ENCODE results near the gene OSBPL3.
A peak's percentile ranks its signal among the peaks of the same experiment; 100 is the strongest.

Gene OSBPL3

DNA sequence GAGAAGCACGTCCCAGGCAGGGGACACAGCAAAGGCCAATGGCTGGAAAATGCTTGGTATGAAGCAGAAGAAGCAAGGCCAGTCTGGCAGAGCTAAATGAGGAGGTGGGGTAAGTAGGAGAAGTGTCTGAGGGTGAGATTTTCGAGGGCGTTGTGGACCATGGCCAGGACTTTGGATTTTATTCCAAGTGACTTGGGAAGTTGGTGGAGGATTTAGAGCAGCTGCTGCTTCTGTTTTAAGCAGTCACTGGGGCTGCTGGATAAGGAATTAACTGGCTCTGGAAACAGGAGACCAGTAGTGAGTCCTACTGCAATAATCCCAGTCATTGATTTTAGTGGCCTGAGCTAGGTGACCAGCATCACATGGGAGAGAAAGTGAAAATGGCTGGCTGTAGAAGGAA lies 155.1 kb downstream of the OSBPL3 start:
- Histone ChIP-seq H3K9me3 (ENCODE audit: insufficient read depth, low read length) (no peaks in the 10 kb centered on the region), H2AFZ (ENCODE audit: low read depth, low read length, severe bottlenecking) (no peak overlapping the region), H3K4me2 (ENCODE audit: low read depth, low read length, poor library complexity, severe bottlenecking) (no peak overlapping the region), H3F3A (ENCODE audit: insufficient read depth) (peaks cover 56% of the 10 kb centered on the region), H3K9ac (ENCODE audit: low read length) (no peak overlapping the region), H3K9me2 (replicated peaks; ENCODE audit: insufficient read depth, low read length) (no peaks in the 10 kb centered on the region), H3K79me2 (ENCODE audit: insufficient read depth, low read length) (peaks cover 2% of the 10 kb centered on the region; the same call in 1 of the 2 replicates), H3K27ac (ENCODE audit: low read depth, low read length) (peak overlapping the region; percentile 97; the same call in 1 of the 2 replicates), H3K4me3 (ENCODE audit: insufficient read depth, low read length, poor library complexity, severe bottlenecking) (no peak overlapping the region), H3K36me3 (ENCODE audit: low read length) (peaks cover 4% of the 10 kb centered on the region; the same call in 1 of the 2 replicates), H3K27me3 (ENCODE audit: low read length) (no peaks in the 10 kb centered on the region), H4K20me1 (ENCODE audit: low read depth, low read length) (no peaks in the 10 kb centered on the region)
- TF ChIP-seq CTCF (IDR thresholded peaks at IDR 0.05; ENCODE audit: insufficient read depth, low read length, poor library complexity, severe bottlenecking) = no peak
- TF ChIP-seq EZH2phosphoT487 (conservative IDR thresholded peaks at IDR 0.05; ENCODE audit: low read length) = no peak

GRCh38 chr7:24824400-24824799 lies 155.6 kb downstream of the OSBPL3 start:
- Histone ChIP-seq H2AFZ (ENCODE audit: low read depth, low read length, severe bottlenecking) (no peak overlapping the region), H3K36me3 (ENCODE audit: low read length) (peaks cover 9% of the 10 kb centered on the region; the same call in 1 of the 2 replicates), H3K27me3 (ENCODE audit: low read length) (no peaks in the 10 kb centered on the region), H3F3A (ENCODE audit: insufficient read depth) (peaks cover 56% of the 10 kb centered on the region), H3K4me3 (ENCODE audit: insufficient read depth, low read length, poor library complexity, severe bottlenecking) (no peak overlapping the region), H3K9ac (ENCODE audit: low read length) (no peak overlapping the region), H3K79me2 (ENCODE audit: insufficient read depth, low read length) (peaks cover 7% of the 10 kb centered on the region; the same call in 1 of the 2 replicates), H3K27ac (ENCODE audit: low read depth, low read length) (peak overlapping the region; percentile 97), H3K9me3 (ENCODE audit: insufficient read depth, low read length) (no peaks in the 10 kb centered on the region), H3K9me2 (replicated peaks; ENCODE audit: insufficient read depth, low read length) (no peaks in the 10 kb centered on the region), H4K20me1 (ENCODE audit: low read depth, low read length) (no peaks in the 10 kb centered on the region), H3K4me2 (ENCODE audit: low read depth, low read length, poor library complexity, severe bottlenecking) (no peak overlapping the region)
- TF ChIP-seq CTCF (IDR thresholded peaks at IDR 0.05; ENCODE audit: insufficient read depth, low read length, poor library complexity, severe bottlenecking) (no peak), EZH2phosphoT487 (conservative IDR thresholded peaks at IDR 0.05; ENCODE audit: low read length) (no peak)

GRCh38 chr7:24821754-24822054 lies 158.3 kb downstream of the OSBPL3 start:
- no peak overlapping the region for H2AFZ ChIP-seq (ENCODE audit: low read depth, low read length, severe bottlenecking)
- H3K27me3 ChIP-seq (ENCODE audit: low read length) = no peaks in the 10 kb centered on the region
- no peaks in the 10 kb centered on the region for H3K9me3 ChIP-seq (ENCODE audit: insufficient read depth, low read length)
- no peaks in the 10 kb centered on the region for H3K9me2 ChIP-seq (replicated peaks; ENCODE audit: insufficient read depth, low read length)
- H3F3A ChIP-seq (ENCODE audit: insufficient read depth) = peaks cover 48% of the 10 kb centered on the region
- peak overlapping the region; percentile 54 for H3K9ac ChIP-seq (ENCODE audit: low read length)
- no peaks in the 10 kb centered on the region for H4K20me1 ChIP-seq (ENCODE audit: low read depth, low read length)
- H3K4me2 ChIP-seq (ENCODE audit: low read depth, low read length, poor library complexity, severe bottlenecking) = peak overlapping the region; percentile 81
- no peak overlapping the region for H3K4me3 ChIP-seq (ENCODE audit: insufficient read depth, low read length, poor library complexity, severe bottlenecking)
- H3K36me3 ChIP-seq (ENCODE audit: low read length) = peaks cover 23% of the 10 kb centered on the region; the same call in 1 of the 2 replicates
- H3K27ac ChIP-seq (ENCODE audit: low read depth, low read length) = peak overlapping the region; percentile 97
- peaks cover 17% of the 10 kb centered on the region for H3K79me2 ChIP-seq (ENCODE audit: insufficient read depth, low read length)
- TF ChIP-seq CTCF (IDR thresholded peaks at IDR 0.05; ENCODE audit: insufficient read depth, low read length, poor library complexity, severe bottlenecking) = no peak
- no peak for TF ChIP-seq EZH2phosphoT487 (conservative IDR thresholded peaks at IDR 0.05; ENCODE audit: low read length)
